Trophoblast cell (in vitro differentiated cells and primary cell): ENCODE results near the gene KLF2.

Experiments used
- DNase-seq, 2 donors: peaks; one replicate each; pipeline ENCODE4 v3.0.0-alpha.2; 2016
- H2AFZ ChIP-seq: 2 replicates; pipeline ENCODE4 v1.6.1; 2013; ENCODE audit warnings: low read length, moderate library complexity, mild to moderate bottlenecking; ENCODE audit not compliant: insufficient read depth, poor library complexity
- H2AK5ac ChIP-seq: 2 replicates; pipeline ENCODE4 v1.6.1; 2013; ENCODE audit warnings: mild to moderate bottlenecking, low read length
- H2BK120ac ChIP-seq: 2 replicates; pipeline ENCODE4 v1.6.1; 2013; ENCODE audit warnings: low read length, mild to moderate bottlenecking, moderate library complexity; ENCODE audit not compliant: insufficient read depth, poor library complexity
- H2BK12ac ChIP-seq: 2 replicates; pipeline ENCODE4 v1.6.1; 2013; ENCODE audit warnings: mild to moderate bottlenecking, low read length, moderate library complexity
- H2BK5ac ChIP-seq: 2 replicates; pipeline ENCODE4 v1.6.1; 2013; ENCODE audit warnings: low read length, low read depth, moderate library complexity, mild to moderate bottlenecking; ENCODE audit not compliant: poor library complexity
- H3K14ac ChIP-seq: 2 replicates; pipeline ENCODE4 v1.6.1; 2013; ENCODE audit warnings: mild to moderate bottlenecking, low read length
- H3K18ac ChIP-seq: 2 replicates; pipeline ENCODE4 v1.6.1; 2013; ENCODE audit warnings: mild to moderate bottlenecking, low read length
- H3K23ac ChIP-seq: 2 replicates; pipeline ENCODE4 v1.6.1; 2013; ENCODE audit warnings: low read length
- H3K27ac ChIP-seq: 2 replicates; pipeline ENCODE4 v1.5.1; 2013; ENCODE audit warnings: low read depth, mild to moderate bottlenecking, inconsistent platforms, low read length, moderate library complexity
- H3K27me3 ChIP-seq: 2 replicates; pipeline ENCODE4 v1.6.1; 2013; ENCODE audit warnings: inconsistent platforms, mild to moderate bottlenecking, low read length, moderate library complexity; ENCODE audit not compliant: insufficient read depth
- H3K36me3 ChIP-seq, 2 experiments: 1 replicate in 1 of 2; 2 replicates in 1 of 2; pipeline ENCODE4 v1.6.1; 2013; ENCODE audit warnings: low read length in 2 of 2, mild to moderate bottlenecking in 2 of 2, moderate library complexity in 1 of 2; ENCODE audit not compliant: insufficient read depth in 2 of 2, control insufficient read depth in 1 of 2
- H3K4ac ChIP-seq: 2 replicates; pipeline ENCODE4 v1.6.1; 2013; ENCODE audit warnings: low read depth, mild to moderate bottlenecking, low read length, moderate library complexity
- H3K4me1 ChIP-seq, 2 experiments: 1 replicate in 1 of 2; 2 replicates in 1 of 2; pipeline ENCODE4 v1.6.1; 2013; ENCODE audit warnings: low read length in 2 of 2, mild to moderate bottlenecking in 2 of 2, moderate library complexity in 1 of 2; ENCODE audit not compliant: insufficient read depth in 2 of 2, control insufficient read depth in 1 of 2
- H3K4me2 ChIP-seq: 2 replicates; pipeline ENCODE4 v1.6.1; 2013; ENCODE audit warnings: inconsistent platforms, mild to moderate bottlenecking, low read length, moderate library complexity
- H3K4me3 ChIP-seq: 2 replicates; pipeline ENCODE4 v1.5.1; 2013; ENCODE audit warnings: mild to moderate bottlenecking, low read depth, low read length, inconsistent platforms
- H3K79me1 ChIP-seq: one replicate; pipeline ENCODE4 v1.6.1; 2013; ENCODE audit warnings: low read length
- H3K79me2 ChIP-seq: 2 replicates; pipeline ENCODE4 v1.6.1; 2013; ENCODE audit warnings: low read length, mild to moderate bottlenecking; ENCODE audit not compliant: control insufficient read depth, insufficient read depth, poor library complexity
- H3K9ac ChIP-seq: 2 replicates; pipeline ENCODE4 v1.6.1; 2013; ENCODE audit warnings: mild to moderate bottlenecking, low read length
- H3K9me3 ChIP-seq: 2 replicates; pipeline ENCODE4 v1.6.1; 2013; ENCODE audit warnings: low read depth, mild to moderate bottlenecking, control low read depth, inconsistent platforms, low read length; ENCODE audit not compliant: insufficient read depth
- H4K12ac ChIP-seq: 2 replicates; pipeline ENCODE4 v1.6.1; 2013; ENCODE audit warnings: low read depth, mild to moderate bottlenecking, low read length, moderate library complexity
- H4K8ac ChIP-seq: 2 replicates; pipeline ENCODE4 v1.6.1; 2013; ENCODE audit warnings: low read depth, mild to moderate bottlenecking, low read length, moderate library complexity
- H4K91ac ChIP-seq: one replicate; pipeline ENCODE4 v1.6.1; 2013; ENCODE audit warnings: low read depth, mild to moderate bottlenecking, low read length, moderate library complexity
- WGBS: extraction: QIAGEN DNeasy Blood & Tissue Kit; methylation state at CpG from one replicate; pipeline ENCODE4 v1.1.7; 2013; ENCODE audit warnings: missing lambda C conversion rate; ENCODE audit not compliant: insufficient read length, insufficient coverage; ENCODE audit errors: extremely low coverage; 5-methylcytosine and 5-hydroxymethylcytosine counted together

The KLF2 gene

DNA sequence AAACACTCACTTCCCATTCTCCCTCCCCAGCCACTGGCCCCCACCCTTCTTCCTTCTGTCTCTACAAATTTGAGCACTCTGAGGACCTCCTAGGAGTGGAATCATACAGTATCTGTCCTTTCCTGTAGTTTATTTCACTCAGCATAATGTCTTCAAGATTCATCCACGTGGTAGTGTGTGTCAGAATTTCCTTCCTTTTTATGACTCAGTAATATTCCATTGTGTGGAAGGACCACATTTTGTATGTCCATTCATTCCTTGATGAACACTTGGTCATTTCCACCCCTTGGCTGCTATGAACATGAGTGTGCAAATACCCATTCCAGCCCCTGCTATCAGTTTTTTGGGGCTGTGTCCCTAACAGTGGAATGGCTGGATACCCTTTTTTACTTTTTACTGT lies 9.8 kb downstream of the KLF2 start:
- Histone ChIP-seq H2BK120ac (no peak overlapping the region), H3K18ac (no peak overlapping the region)

DNA sequence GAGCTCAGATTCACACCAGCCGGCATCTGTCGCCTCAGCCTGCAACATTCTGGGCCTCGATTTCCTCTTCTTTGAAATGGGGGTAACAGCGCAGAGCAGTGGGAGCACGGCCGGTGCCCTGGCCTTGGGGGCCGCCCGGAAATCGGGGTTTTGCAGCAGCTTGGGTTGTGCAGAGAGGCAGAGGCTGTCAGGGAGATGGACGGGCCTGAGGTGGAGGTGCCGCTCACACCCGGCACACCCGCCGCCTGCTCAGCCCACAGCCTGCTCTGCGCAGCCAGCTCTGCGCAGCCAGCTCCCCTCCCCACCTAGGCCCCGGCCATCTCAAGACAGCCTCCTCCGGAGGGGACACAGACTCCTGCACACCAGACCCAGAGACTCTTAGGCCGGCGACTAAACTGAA lies 10.6 kb downstream of the KLF2 start:
- no peak for DNase-seq
- Histone ChIP-seq H2BK5ac (no peak overlapping the region), H4K12ac (no peak overlapping the region), H3K23ac (no peak overlapping the region), H3K79me1 (no peaks in the 10 kb centered on the region), H3K9ac (no peak overlapping the region), H3K79me2 (no peaks in the 10 kb centered on the region), H2AFZ (no peak overlapping the region), H3K4me3 (no peak overlapping the region), H3K14ac (no peak overlapping the region), H3K18ac (no peak overlapping the region), H2AK5ac (no peak overlapping the region), H3K27ac (no peak overlapping the region), H4K91ac (no peak overlapping the region), H3K36me3 (peaks cover 0 to 1% of the 10 kb centered on the region in 2 experiments), H3K9me3 (no peaks in the 10 kb centered on the region), H4K8ac (no peak overlapping the region), H3K4me2 (no peak overlapping the region), H2BK120ac (no peak overlapping the region), H3K4ac (no peak overlapping the region), H3K27me3 (peaks cover 2% of the 10 kb centered on the region), H3K4me1 (no peaks in the 10 kb centered on the region), H2BK12ac (no peak overlapping the region)
- WGBS = no CpG with 5 or more reads among the region's 20 CpGs

More for the DNA sequence above, 9.8 kb downstream of the KLF2 start:
- H4K8ac ChIP-seq = no peak overlapping the region
- H3K79me2 ChIP-seq = no peaks in the 10 kb centered on the region
- H2AFZ ChIP-seq = no peak overlapping the region
- DNase-seq = peak in 1 of 2 donors; percentile 17
- H3K9me3 ChIP-seq = no peaks in the 10 kb centered on the region
- H3K36me3 ChIP-seq = peaks cover 0 to 1% of the 10 kb centered on the region in 2 experiments
- H2AK5ac ChIP-seq = no peak overlapping the region
- no peak overlapping the region for H2BK12ac ChIP-seq
- no peak overlapping the region for H3K4me3 ChIP-seq
- no peak overlapping the region for H3K4me2 ChIP-seq
- peaks cover 2% of the 10 kb centered on the region for H3K27me3 ChIP-seq
- H3K4ac ChIP-seq = no peak overlapping the region
- no peak overlapping the region for H3K14ac ChIP-seq
- no peaks in the 10 kb centered on the region for H3K79me1 ChIP-seq
- no peak overlapping the region for H4K12ac ChIP-seq
- no peak overlapping the region for H3K27ac ChIP-seq
- no peaks in the 10 kb centered on the region for H3K4me1 ChIP-seq
- no peak overlapping the region for H2BK5ac ChIP-seq
- H3K9ac ChIP-seq = no peak overlapping the region
- no peak overlapping the region for H4K91ac ChIP-seq
- no peak overlapping the region for H3K23ac ChIP-seq
- WGBS = no CpG with 5 or more reads among the region's 1 CpG

DNA sequence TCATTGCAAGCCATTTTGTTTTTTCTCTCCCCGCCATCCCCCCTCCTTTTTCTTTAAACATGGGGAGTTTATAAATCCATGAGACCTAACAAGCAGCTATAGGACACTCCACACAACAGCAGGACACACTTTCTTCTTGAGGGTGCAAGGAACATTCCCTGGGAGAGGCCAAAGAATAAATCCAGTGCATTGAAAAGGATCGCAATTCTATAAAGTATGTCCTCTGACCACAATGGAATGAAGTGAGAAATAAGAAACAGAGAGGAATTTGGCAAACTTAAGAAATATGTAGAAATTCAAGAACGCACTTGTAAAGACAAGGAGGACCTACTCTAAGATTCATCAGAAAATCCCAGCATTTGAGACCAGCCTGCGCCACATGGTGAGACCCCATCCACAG lies 11.9 kb downstream of the KLF2 start:
- Histone ChIP-seq H3K18ac (no peak overlapping the region), H3K9ac (no peak overlapping the region), H2AK5ac (no peak overlapping the region), H3K4ac (no peak overlapping the region), H3K79me2 (no peaks in the 10 kb centered on the region), H3K79me1 (no peaks in the 10 kb centered on the region), H3K36me3 (peaks cover 0 to 1% of the 10 kb centered on the region in 2 experiments), H2BK120ac (no peak overlapping the region), H4K91ac (no peak overlapping the region), H3K14ac (no peak overlapping the region), H3K4me1 (no peaks in the 10 kb centered on the region), H3K4me2 (no peak overlapping the region), H2BK5ac (no peak overlapping the region), H3K27me3 (peaks cover 2% of the 10 kb centered on the region), H3K23ac (no peak overlapping the region), H4K12ac (no peak overlapping the region), H3K27ac (no peak overlapping the region), H4K8ac (no peak overlapping the region), H3K9me3 (no peaks in the 10 kb centered on the region), H2BK12ac (no peak overlapping the region), H2AFZ (no peak overlapping the region), H3K4me3 (no peak overlapping the region)
- no CpG with 5 or more reads among the region's 4 CpGs for WGBS
- no peak for DNase-seq

GRCh38 chr19:16337809-16338469 lies 13.3 kb downstream of the KLF2 start:
- no peak overlapping the region for H3K18ac ChIP-seq
- H3K79me1 ChIP-seq = no peaks in the 10 kb centered on the region
- no peak overlapping the region for H3K4me3 ChIP-seq
- no peaks in the 10 kb centered on the region for H3K79me2 ChIP-seq
- H2AFZ ChIP-seq = no peak overlapping the region
- no peak overlapping the region for H3K9ac ChIP-seq
- DNase-seq = no peak
- H4K12ac ChIP-seq = no peak overlapping the region
- no peak overlapping the region for H3K4ac ChIP-seq
- no peak overlapping the region for H3K14ac ChIP-seq
- H3K9me3 ChIP-seq = no peaks in the 10 kb centered on the region
- no peak overlapping the region for H2BK5ac ChIP-seq
- no peak overlapping the region for H4K91ac ChIP-seq
- no CpG with 5 or more reads among the region's 13 CpGs for WGBS
- no peak overlapping the region for H3K4me2 ChIP-seq
- H3K4me1 ChIP-seq = no peaks in the 10 kb centered on the region
- H2BK12ac ChIP-seq = no peak overlapping the region
- no peak overlapping the region for H2AK5ac ChIP-seq
- H3K27me3 ChIP-seq = no peaks in the 10 kb centered on the region
- H2BK120ac ChIP-seq = no peak overlapping the region
- peaks cover 0 to 1% of the 10 kb centered on the region in 2 experiments for H3K36me3 ChIP-seq
- no peak overlapping the region for H3K27ac ChIP-seq
- no peak overlapping the region for H4K8ac ChIP-seq
- H3K23ac ChIP-seq = no peak overlapping the region
